ENCODE results near the gene ARHGDIB.

DNA sequence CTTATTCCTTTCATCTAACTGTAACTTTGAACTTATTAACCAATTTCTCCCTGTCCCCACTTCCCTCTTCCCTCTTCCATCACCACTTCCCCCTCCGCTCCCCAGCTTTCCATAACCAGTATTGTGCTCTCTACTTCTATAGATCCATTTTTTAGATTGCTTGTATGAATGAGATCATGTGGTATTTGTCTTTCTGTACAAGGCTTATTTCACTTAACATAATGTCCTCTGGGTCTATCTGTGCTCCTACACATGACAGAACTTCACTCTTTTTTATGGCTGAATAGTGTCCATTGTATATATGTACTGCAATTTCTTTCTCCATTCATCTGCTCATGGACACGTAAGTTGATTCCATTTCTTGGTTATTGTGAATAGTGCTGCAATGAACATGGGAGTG lies 37.5 kb downstream of the ARHGDIB start:
- TF ChIP-seq POLR2A (IDR thresholded peaks at IDR 0.05), result no peak
- TF ChIP-seq, protein P1, sequence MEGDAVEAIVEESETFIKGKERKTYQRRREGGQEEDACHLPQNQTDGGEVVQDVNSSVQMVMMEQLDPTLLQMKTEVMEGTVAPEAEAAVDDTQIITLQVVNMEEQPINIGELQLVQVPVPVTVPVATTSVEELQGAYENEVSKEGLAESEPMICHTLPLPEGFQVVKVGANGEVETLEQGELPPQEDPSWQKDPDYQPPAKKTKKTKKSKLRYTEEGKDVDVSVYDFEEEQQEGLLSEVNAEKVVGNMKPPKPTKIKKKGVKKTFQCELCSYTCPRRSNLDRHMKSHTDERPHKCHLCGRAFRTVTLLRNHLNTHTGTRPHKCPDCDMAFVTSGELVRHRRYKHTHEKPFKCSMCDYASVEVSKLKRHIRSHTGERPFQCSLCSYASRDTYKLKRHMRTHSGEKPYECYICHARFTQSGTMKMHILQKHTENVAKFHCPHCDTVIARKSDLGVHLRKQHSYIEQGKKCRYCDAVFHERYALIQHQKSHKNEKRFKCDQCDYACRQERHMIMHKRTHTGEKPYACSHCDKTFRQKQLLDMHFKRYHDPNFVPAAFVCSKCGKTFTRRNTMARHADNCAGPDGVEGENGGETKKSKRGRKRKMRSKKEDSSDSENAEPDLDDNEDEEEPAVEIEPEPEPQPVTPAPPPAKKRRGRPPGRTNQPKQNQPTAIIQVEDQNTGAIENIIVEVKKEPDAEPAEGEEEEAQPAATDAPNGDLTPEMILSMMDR (IDR thresholded peaks at IDR 0.05), result no peak
- TF ChIP-seq EP300 (IDR thresholded peaks at IDR 0.05), result no peak
- TF ChIP-seq POLR2AphosphoS5 (IDR thresholded peaks at IDR 0.05), result no peak

All from stomach (tissue), 4 donors.